Measurements from ENCODE around the gene POP5.

DNA sequence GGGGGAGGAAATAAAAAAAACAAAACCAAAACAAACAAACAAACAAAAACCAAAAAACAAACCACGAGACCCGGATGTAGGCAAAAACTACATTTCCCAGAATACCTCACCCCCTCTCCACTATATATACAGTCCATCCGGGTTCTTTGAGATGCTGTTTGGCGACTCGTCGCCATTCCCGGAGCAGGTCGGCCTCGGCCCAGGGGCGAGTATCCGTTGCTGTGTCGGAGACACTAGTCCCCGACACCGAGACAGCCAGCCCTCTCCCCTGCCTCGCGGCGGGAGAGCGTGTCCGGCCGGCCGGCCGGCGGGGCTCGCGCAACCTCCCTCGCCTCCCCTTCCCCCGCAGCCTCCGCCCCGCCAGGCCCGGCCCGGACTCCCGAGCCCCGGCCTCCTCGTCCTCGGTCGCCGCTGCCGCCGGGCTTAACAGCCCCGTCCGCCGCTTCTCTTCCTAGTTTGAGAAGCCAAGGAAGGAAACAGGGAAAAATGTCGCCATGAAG is 46.9 kb downstream of the POP5 start, which contains the start of gene RNF10:
- TF ChIP-seq BCL11A (tag by site-specific recombination; IDR thresholded peaks at IDR 0.05; ENCODE audit: low read depth) (no peak), ZNF274 (IDR thresholded peaks at IDR 0.05; ENCODE audit: low read length) (no peak), ZNF274 (tag by site-specific recombination; IDR thresholded peaks at IDR 0.05; ENCODE audit: borderline replicate concordance) (no peak), ZNF416 (tag by site-specific recombination; IDR thresholded peaks at IDR 0.05) (no peak), ZNF169 (tag by site-specific recombination; IDR thresholded peaks at IDR 0.05) (no peak), KLF7 (tag by site-specific recombination; IDR thresholded peaks at IDR 0.05; ENCODE audit: borderline replicate concordance) (no peak), YY1 (tag by site-specific recombination; IDR thresholded peaks at IDR 0.05) (peak; percentile 75), TCF7L2 (IDR thresholded peaks at IDR 0.05; ENCODE audit: borderline replicate concordance, low read depth, low read length) (no peak), MZF1 (tag by site-specific recombination; IDR thresholded peaks at IDR 0.05; ENCODE audit: borderline replicate concordance) (no peak)
- TF ChIP-seq, protein P1, sequence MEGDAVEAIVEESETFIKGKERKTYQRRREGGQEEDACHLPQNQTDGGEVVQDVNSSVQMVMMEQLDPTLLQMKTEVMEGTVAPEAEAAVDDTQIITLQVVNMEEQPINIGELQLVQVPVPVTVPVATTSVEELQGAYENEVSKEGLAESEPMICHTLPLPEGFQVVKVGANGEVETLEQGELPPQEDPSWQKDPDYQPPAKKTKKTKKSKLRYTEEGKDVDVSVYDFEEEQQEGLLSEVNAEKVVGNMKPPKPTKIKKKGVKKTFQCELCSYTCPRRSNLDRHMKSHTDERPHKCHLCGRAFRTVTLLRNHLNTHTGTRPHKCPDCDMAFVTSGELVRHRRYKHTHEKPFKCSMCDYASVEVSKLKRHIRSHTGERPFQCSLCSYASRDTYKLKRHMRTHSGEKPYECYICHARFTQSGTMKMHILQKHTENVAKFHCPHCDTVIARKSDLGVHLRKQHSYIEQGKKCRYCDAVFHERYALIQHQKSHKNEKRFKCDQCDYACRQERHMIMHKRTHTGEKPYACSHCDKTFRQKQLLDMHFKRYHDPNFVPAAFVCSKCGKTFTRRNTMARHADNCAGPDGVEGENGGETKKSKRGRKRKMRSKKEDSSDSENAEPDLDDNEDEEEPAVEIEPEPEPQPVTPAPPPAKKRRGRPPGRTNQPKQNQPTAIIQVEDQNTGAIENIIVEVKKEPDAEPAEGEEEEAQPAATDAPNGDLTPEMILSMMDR (tag by site-specific recombination; IDR thresholded peaks at IDR 0.05), result no peak
